Keratinocyte (primary cell): ENCODE results near the gene GOLM1. TPM values are rescaled to one million over a fixed set of nuclear protein-coding genes. Genes with fewer than 3 reads are reported as not detected.
"Not testable (repeated sequence)": the region's sequence is repeated elsewhere in the genome, so short reads cannot be mapped to it uniquely, and the experiment has no call there.

Experiments used
- DNase-seq: peaks from one replicate; pipeline ENCODE4 v3.0.0-alpha.2; 2011; ENCODE audit warnings: low read depth, missing footprints, low spot score
- FAIRE-seq: peaks from 2 replicates; lab custom pipeline; 2011; peaks lifted over from hg19 to GRCh38; lab: Jason Lieb, UNC
- H2AFZ ChIP-seq: 2 replicates; pipeline ENCODE4 v1.6.0; 2012; ENCODE audit warnings: low read length, control low read depth, inconsistent platforms; ENCODE audit not compliant: control insufficient read depth
- H3K27ac ChIP-seq: 2 replicates; pipeline ENCODE4 v1.5.1; 2011; ENCODE audit warnings: low read length; ENCODE audit not compliant: control insufficient read depth, insufficient read depth
- H3K27me3 ChIP-seq: 3 replicates; pipeline ENCODE4 v1.6.0; 2011; ENCODE audit warnings: low read length; ENCODE audit not compliant: control insufficient read depth, insufficient read depth; ENCODE audit errors: extremely low read depth
- H3K36me3 ChIP-seq, 2 experiments: 2 replicates in 1 of 2; 3 replicates in 1 of 2; pipeline ENCODE4 v1.5.1; 2011; ENCODE audit warnings: low read length in 2 of 2, mild to moderate bottlenecking in 1 of 2; ENCODE audit not compliant: control insufficient read depth in 2 of 2, insufficient read depth in 2 of 2; ENCODE audit errors: extremely low read depth in 1 of 2
- H3K4me1 ChIP-seq: 3 replicates; pipeline ENCODE4 v1.5.1; 2011; ENCODE audit warnings: low read length; ENCODE audit not compliant: control insufficient read depth, insufficient read depth; ENCODE audit errors: extremely low read depth
- H3K4me2 ChIP-seq: 3 replicates; pipeline ENCODE4 v1.6.0; 2011; ENCODE audit warnings: low read depth, low read length; ENCODE audit not compliant: control insufficient read depth, insufficient read depth; ENCODE audit errors: extremely low read depth
- H3K4me3 ChIP-seq, 3 experiments: fragments of 200-600 bp in 1 of 3; sonication (generic) in 1 of 3; 2 replicates in 2 of 3; 3 replicates in 1 of 3; pipeline ENCODE4 v1.5.1; 2011 to 2016; ENCODE audit warnings: low read length in 3 of 3, mild to moderate bottlenecking in 3 of 3, control low read depth in 2 of 3, inconsistent platforms in 1 of 3, low read depth in 1 of 3, mixed read lengths in 1 of 3, mixed run types in 1 of 3, moderate library complexity in 1 of 3; ENCODE audit not compliant: control insufficient read depth in 2 of 3, insufficient read depth in 2 of 3; ENCODE audit errors: extremely low read depth in 1 of 3
- H3K79me2 ChIP-seq: 2 replicates; pipeline ENCODE4 v1.6.0; 2012; ENCODE audit warnings: low read length; ENCODE audit not compliant: control insufficient read depth, insufficient read depth
- H3K9ac ChIP-seq: 3 replicates; pipeline ENCODE4 v1.6.0; 2011; ENCODE audit warnings: low read length; ENCODE audit not compliant: control insufficient read depth, insufficient read depth; ENCODE audit errors: extremely low read depth
- H3K9me1 ChIP-seq: 3 replicates; pipeline ENCODE4 v1.6.0; 2011; ENCODE audit warnings: low read length; ENCODE audit not compliant: control insufficient read depth, insufficient read depth; ENCODE audit errors: extremely low read depth
- H3K9me3 ChIP-seq: 2 replicates; pipeline ENCODE4 v1.5.1; 2012; ENCODE audit warnings: low read depth, low read length; ENCODE audit not compliant: control insufficient read depth
- H4K20me1 ChIP-seq: 3 replicates; pipeline ENCODE4 v1.6.0; 2011; ENCODE audit warnings: low read length; ENCODE audit not compliant: control insufficient read depth, insufficient read depth; ENCODE audit errors: extremely low read depth
- EZH2 ChIP-seq: IDR thresholded peaks from one replicate; pipeline ENCODE4 v1.6.1; 2012; ENCODE audit warnings: inconsistent platforms, mild to moderate bottlenecking, low read length, moderate library complexity
- dilution Hi-C: fragments of 300-500 bp; cut with MboI; formaldehyde crosslinking; loops from one replicate; pipeline ENCODE4 v1.7.0; 2020; ENCODE audit warnings: low sequenced_read_pairs; ENCODE audit not compliant: extremely low pct_ligation_motif_present
- polyA plus RNA-seq, 5 experiments: library from polyadenylated mRNA; depleted of rRNA in 3 of 5; stranded (reverse) in 3 of 5; stranded (forward) in 1 of 5; unstranded in 1 of 5; fragments of >200 nt; gene quantifications; 1 replicate in 1 of 5; 2 replicates in 3 of 5; 3 replicates in 1 of 5; pipeline versions ENCODE4 v1.2.1 to v1.2.3, GENCODE V29; 2011 to 2012; ENCODE audit warnings: missing spikeins in 2 of 5, low read depth in 1 of 5, low replicate concordance in 1 of 5
- TF ChIP-seq, protein P1 (sequence below), 3 experiments: IDR thresholded peaks in 1 of 3; conservative IDR thresholded peaks in 1 of 3; optimal IDR thresholded peaks in 1 of 3; 2 replicates in 2 of 3; 3 replicates in 1 of 3; pipeline versions ENCODE3 to v1.5.1; 2011; ENCODE audit warnings: low read length in 3 of 3, mild to moderate bottlenecking in 3 of 3, moderate library complexity in 2 of 3, control low read depth in 1 of 3, inconsistent platforms in 1 of 3; ENCODE audit not compliant: insufficient read depth in 2 of 3; ENCODE audit errors: extremely low read depth in 1 of 3

Gene GOLM1
- polyA plus RNA-seq, 1 donor (not counting 4 experiments of a cell fraction or from before 2014, with no cell fraction given) = 17.3 TPM

DNA sequence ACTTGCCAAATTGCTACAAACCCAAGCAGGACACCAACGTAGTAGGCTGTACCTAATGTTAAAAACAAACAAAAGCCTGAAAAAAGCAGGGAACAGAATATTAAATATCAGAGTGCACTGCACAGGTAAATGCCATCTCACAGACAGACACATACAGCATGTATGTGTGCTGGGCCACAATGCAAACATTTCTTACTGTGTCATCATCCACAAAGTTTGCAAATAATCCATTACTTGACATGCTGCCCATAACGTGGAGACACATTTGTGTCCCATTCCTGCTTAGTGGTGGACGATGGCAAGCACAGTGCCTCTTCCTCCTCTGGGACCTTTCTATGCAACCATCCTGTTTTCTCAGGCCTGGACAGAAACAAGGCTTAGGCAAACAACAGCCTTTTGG, 44.7 kb downstream of the GOLM1 start:
- Histone ChIP-seq H4K20me1 (no peaks in the 10 kb centered on the region), H3K79me2 (no peaks in the 10 kb centered on the region), H3K36me3 (no peaks in the 10 kb centered on the region), H3K27ac (no peak overlapping the region), H2AFZ (no peak overlapping the region), H3K9ac (no peak overlapping the region), H3K4me2 (no peak overlapping the region), H3K4me3 (no peak overlapping the region), H3K9me1 (no peaks in the 10 kb centered on the region), H3K27me3 (no peaks in the 10 kb centered on the region), H3K4me1 (no peaks in the 10 kb centered on the region), H3K9me3 (no peaks in the 10 kb centered on the region)
- FAIRE-seq = no peak
- dilution Hi-C loops = no loop called here
- TF ChIP-seq, protein P1, sequence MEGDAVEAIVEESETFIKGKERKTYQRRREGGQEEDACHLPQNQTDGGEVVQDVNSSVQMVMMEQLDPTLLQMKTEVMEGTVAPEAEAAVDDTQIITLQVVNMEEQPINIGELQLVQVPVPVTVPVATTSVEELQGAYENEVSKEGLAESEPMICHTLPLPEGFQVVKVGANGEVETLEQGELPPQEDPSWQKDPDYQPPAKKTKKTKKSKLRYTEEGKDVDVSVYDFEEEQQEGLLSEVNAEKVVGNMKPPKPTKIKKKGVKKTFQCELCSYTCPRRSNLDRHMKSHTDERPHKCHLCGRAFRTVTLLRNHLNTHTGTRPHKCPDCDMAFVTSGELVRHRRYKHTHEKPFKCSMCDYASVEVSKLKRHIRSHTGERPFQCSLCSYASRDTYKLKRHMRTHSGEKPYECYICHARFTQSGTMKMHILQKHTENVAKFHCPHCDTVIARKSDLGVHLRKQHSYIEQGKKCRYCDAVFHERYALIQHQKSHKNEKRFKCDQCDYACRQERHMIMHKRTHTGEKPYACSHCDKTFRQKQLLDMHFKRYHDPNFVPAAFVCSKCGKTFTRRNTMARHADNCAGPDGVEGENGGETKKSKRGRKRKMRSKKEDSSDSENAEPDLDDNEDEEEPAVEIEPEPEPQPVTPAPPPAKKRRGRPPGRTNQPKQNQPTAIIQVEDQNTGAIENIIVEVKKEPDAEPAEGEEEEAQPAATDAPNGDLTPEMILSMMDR (optimal IDR thresholded peaks at IDR 0.05 in 1 of 3, IDR thresholded peaks at IDR 0.05 in 1 of 3, conservative IDR thresholded peaks at IDR 0.05 in 1 of 3; ENCODE audit: extremely low read depth in 1 of 3, insufficient read depth in 2 of 3, low read length in 3 of 3) = no peak
- no peak for TF ChIP-seq EZH2
- DNase-seq = no peak

GRCh38 chr9:86052556-86053468, 46.5 kb downstream of the GOLM1 start:
- H3K9me3 ChIP-seq = no peaks in the 10 kb centered on the region
- H3K9ac ChIP-seq = no peak overlapping the region
- no peaks in the 10 kb centered on the region for H3K4me1 ChIP-seq
- H3K79me2 ChIP-seq = no peaks in the 10 kb centered on the region
- no peaks in the 10 kb centered on the region for H3K36me3 ChIP-seq
- dilution Hi-C loops = no loop called here
- H3K27ac ChIP-seq = no peak overlapping the region
- no peak overlapping the region for H2AFZ ChIP-seq
- FAIRE-seq = no peak
- no peaks in the 10 kb centered on the region for H3K27me3 ChIP-seq
- no peak overlapping the region for H3K4me2 ChIP-seq
- no peak for DNase-seq
- no peak for TF ChIP-seq EZH2
- TF ChIP-seq, protein P1 (optimal IDR thresholded peaks at IDR 0.05 in 1 of 3, IDR thresholded peaks at IDR 0.05 in 1 of 3, conservative IDR thresholded peaks at IDR 0.05 in 1 of 3; ENCODE audit: extremely low read depth in 1 of 3, insufficient read depth in 2 of 3, low read length in 3 of 3) = no peak
- no peak overlapping the region for H3K4me3 ChIP-seq
- H4K20me1 ChIP-seq = no peaks in the 10 kb centered on the region
- H3K9me1 ChIP-seq = no peaks in the 10 kb centered on the region

DNA sequence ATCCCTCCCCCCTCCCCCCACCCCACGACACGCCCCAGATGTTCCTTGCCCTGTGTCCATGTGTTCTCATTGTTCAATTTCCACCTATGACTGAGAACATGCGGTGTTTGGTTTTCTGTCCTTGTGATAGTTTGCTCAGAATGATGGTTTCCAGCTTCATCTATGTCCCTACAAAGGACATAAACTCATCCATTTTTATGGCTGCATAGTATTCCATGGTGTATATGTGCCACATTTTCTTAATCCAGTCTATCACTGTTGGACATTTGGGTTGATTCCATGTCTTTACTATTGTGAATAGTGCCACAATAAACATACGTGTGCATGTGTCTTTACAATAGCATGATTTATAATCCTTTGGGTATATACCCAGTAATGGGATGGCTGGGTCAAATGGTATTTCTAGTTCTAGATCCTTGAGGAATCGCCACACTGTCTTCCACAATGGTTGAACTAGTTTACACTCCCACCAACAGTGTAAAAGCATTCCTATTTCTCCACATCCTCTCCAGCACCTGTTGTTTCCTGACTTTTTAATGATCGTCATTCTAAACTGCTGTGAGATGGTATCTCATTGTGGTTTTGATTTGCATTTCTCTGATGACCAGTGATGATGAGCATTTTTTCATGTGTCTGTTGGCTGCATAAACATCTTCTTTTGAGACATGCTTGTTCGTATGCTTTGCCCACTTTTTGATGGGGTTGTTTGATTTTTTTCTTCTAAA, 51.2 kb downstream of the GOLM1 start:
- H3K79me2 ChIP-seq, H3K4me3 ChIP-seq, H4K20me1 ChIP-seq, FAIRE-seq, H3K27ac ChIP-seq, H3K9ac ChIP-seq, H3K9me3 ChIP-seq, H3K9me1 ChIP-seq, H3K4me2 ChIP-seq, H3K36me3 ChIP-seq, dilution Hi-C loops, DNase-seq, H3K27me3 ChIP-seq, H2AFZ ChIP-seq, H3K4me1 ChIP-seq: not testable (repeated sequence)
